ENCODE measurements around the gene DZIP3.
"Not testable (repeated sequence)": the region's sequence is repeated elsewhere in the genome, so short reads cannot be mapped to it uniquely, and the experiment has no call there.

The DZIP3 gene

GRCh38 chr3:108616090-108616489 lies 26.6 kb downstream of the DZIP3 start:
- H3K4me2 ChIP-seq (ENCODE audit: low read length, poor library complexity, severe bottlenecking); H3K9me3 ChIP-seq (ENCODE audit: control insufficient read depth, low read length); H3K4ac ChIP-seq (ENCODE audit: low read depth in 1 of 2, low read length in 2 of 2); H3K27me3 ChIP-seq (ENCODE audit: control insufficient read depth in 1 of 2, insufficient read depth in 1 of 2, low read length in 2 of 2); H3K9ac ChIP-seq (ENCODE audit: low read length); H2BK12ac ChIP-seq (ENCODE audit: low read length in 2 of 2); H3K4me1 ChIP-seq (ENCODE audit: control insufficient read depth, insufficient read depth, low read depth, low read length); H4K91ac ChIP-seq (ENCODE audit: low read length); H3K18ac ChIP-seq (ENCODE audit: low read depth in 1 of 2, low read length in 2 of 2); DNase-seq; H3K23ac ChIP-seq (ENCODE audit: low read length in 2 of 2); H2BK120ac ChIP-seq (ENCODE audit: low read depth, low read length); H2AK5ac ChIP-seq (ENCODE audit: low read length, severe bottlenecking); H2BK5ac ChIP-seq (ENCODE audit: low read depth, low read length, poor library complexity, severe bottlenecking); H3K27ac ChIP-seq (ENCODE audit: low read length, poor library complexity, severe bottlenecking); H2AFZ ChIP-seq (ENCODE audit: low read depth, low read length); H3K14ac ChIP-seq (ENCODE audit: low read length in 2 of 2); H4K8ac ChIP-seq (ENCODE audit: low read length); H3K4me3 ChIP-seq (ENCODE audit: insufficient read depth in 1 of 2, low read depth in 1 of 2, low read length in 2 of 2); H2BK15ac ChIP-seq (ENCODE audit: low read depth, poor library complexity, severe bottlenecking); H3K79me1 ChIP-seq (replicated peaks; ENCODE audit: low read length, poor library complexity, severe bottlenecking): not testable (repeated sequence)
- 100% methylated on average over 2 of the region's 8 CpGs for WGBS
- peaks cover 0 to 17% of the 10 kb centered on the region in 2 experiments for H3K36me3 ChIP-seq (ENCODE audit: control insufficient read depth in 1 of 2, insufficient read depth in 2 of 2, low read depth in 1 of 2, low read length in 2 of 2)

GRCh38 chr3:108620250-108620649 lies 30.7 kb downstream of the DZIP3 start:
- Histone ChIP-seq H3K9ac (ENCODE audit: low read length) (no peak overlapping the region), H3K14ac (ENCODE audit: low read length in 2 of 2) (no peak overlapping the region), H3K4ac (ENCODE audit: low read depth in 1 of 2, low read length in 2 of 2) (no peak overlapping the region), H3K18ac (ENCODE audit: low read depth in 1 of 2, low read length in 2 of 2) (no peak overlapping the region), H3K36me3 (ENCODE audit: control insufficient read depth in 1 of 2, insufficient read depth in 2 of 2, low read depth in 1 of 2, low read length in 2 of 2) (peaks cover 0 to 17% of the 10 kb centered on the region in 2 experiments), H3K9me3 (ENCODE audit: control insufficient read depth, low read length) (no peaks in the 10 kb centered on the region), H3K27ac (ENCODE audit: low read length, poor library complexity, severe bottlenecking) (no peak overlapping the region), H2AFZ (ENCODE audit: low read depth, low read length) (no peak overlapping the region), H3K27me3 (ENCODE audit: control insufficient read depth in 1 of 2, insufficient read depth in 1 of 2, low read length in 2 of 2) (no peaks in the 10 kb centered on the region), H3K4me1 (ENCODE audit: control insufficient read depth, insufficient read depth, low read depth, low read length) (no peaks in the 10 kb centered on the region), H4K91ac (ENCODE audit: low read length) (no peak overlapping the region), H4K8ac (ENCODE audit: low read length) (no peak overlapping the region), H2BK5ac (ENCODE audit: low read depth, low read length, poor library complexity, severe bottlenecking) (no peak overlapping the region), H2BK120ac (ENCODE audit: low read depth, low read length) (no peak overlapping the region), H3K4me3 (ENCODE audit: insufficient read depth in 1 of 2, low read depth in 1 of 2, low read length in 2 of 2) (no peak overlapping the region), H3K23ac (ENCODE audit: low read length in 2 of 2) (no peak overlapping the region), H2BK15ac (ENCODE audit: low read depth, poor library complexity, severe bottlenecking) (no peak overlapping the region), H3K4me2 (ENCODE audit: low read length, poor library complexity, severe bottlenecking) (no peak overlapping the region), H2BK12ac (ENCODE audit: low read length in 2 of 2) (no peak overlapping the region), H2AK5ac (ENCODE audit: low read length, severe bottlenecking) (no peak overlapping the region), H3K79me1 (replicated peaks; ENCODE audit: low read length, poor library complexity, severe bottlenecking) (no peaks in the 10 kb centered on the region)
- 97% methylated on average over 1 of the region's 1 CpG for WGBS
- DNase-seq = no peak

GRCh38 chr3:108623504-108623903 lies 34.0 kb downstream of the DZIP3 start:
- H2BK12ac ChIP-seq (ENCODE audit: low read length in 2 of 2) = no peak overlapping the region
- 87% methylated on average over 3 of the region's 3 CpGs for WGBS
- no peak overlapping the region for H2AK5ac ChIP-seq (ENCODE audit: low read length, severe bottlenecking)
- H4K8ac ChIP-seq (ENCODE audit: low read length) = no peak overlapping the region
- H3K36me3 ChIP-seq (ENCODE audit: control insufficient read depth in 1 of 2, insufficient read depth in 2 of 2, low read depth in 1 of 2, low read length in 2 of 2) = peaks cover 0 to 20% of the 10 kb centered on the region in 2 experiments
- H3K27me3 ChIP-seq (ENCODE audit: control insufficient read depth in 1 of 2, insufficient read depth in 1 of 2, low read length in 2 of 2) = no peaks in the 10 kb centered on the region
- no peak for DNase-seq
- no peaks in the 10 kb centered on the region for H3K9me3 ChIP-seq (ENCODE audit: control insufficient read depth, low read length)
- no peak overlapping the region for H4K91ac ChIP-seq (ENCODE audit: low read length)
- no peak overlapping the region for H3K4me2 ChIP-seq (ENCODE audit: low read length, poor library complexity, severe bottlenecking)
- no peak overlapping the region for H3K4ac ChIP-seq (ENCODE audit: low read depth in 1 of 2, low read length in 2 of 2)
- H2BK15ac ChIP-seq (ENCODE audit: low read depth, poor library complexity, severe bottlenecking) = no peak overlapping the region
- no peak overlapping the region for H2AFZ ChIP-seq (ENCODE audit: low read depth, low read length)
- no peak overlapping the region for H2BK120ac ChIP-seq (ENCODE audit: low read depth, low read length)
- H3K4me1 ChIP-seq (ENCODE audit: control insufficient read depth, insufficient read depth, low read depth, low read length) = no peaks in the 10 kb centered on the region
- H3K4me3 ChIP-seq (ENCODE audit: insufficient read depth in 1 of 2, low read depth in 1 of 2, low read length in 2 of 2) = no peak overlapping the region
- H3K23ac ChIP-seq (ENCODE audit: low read length in 2 of 2) = no peak overlapping the region
- H3K27ac ChIP-seq (ENCODE audit: low read length, poor library complexity, severe bottlenecking) = no peak overlapping the region
- no peaks in the 10 kb centered on the region for H3K79me1 ChIP-seq (replicated peaks; ENCODE audit: low read length, poor library complexity, severe bottlenecking)
- no peak overlapping the region for H3K18ac ChIP-seq (ENCODE audit: low read depth in 1 of 2, low read length in 2 of 2)
- no peak overlapping the region for H2BK5ac ChIP-seq (ENCODE audit: low read depth, low read length, poor library complexity, severe bottlenecking)
- no peak overlapping the region for H3K14ac ChIP-seq (ENCODE audit: low read length in 2 of 2)
- H3K9ac ChIP-seq (ENCODE audit: low read length) = no peak overlapping the region

GRCh38 chr3:108629974-108630373 lies 40.5 kb downstream of the DZIP3 start:
- Histone ChIP-seq H3K18ac (ENCODE audit: low read depth in 1 of 2, low read length in 2 of 2) (no peak overlapping the region), H2AK5ac (ENCODE audit: low read length, severe bottlenecking) (no peak overlapping the region), H2BK5ac (ENCODE audit: low read depth, low read length, poor library complexity, severe bottlenecking) (no peak overlapping the region), H3K4me2 (ENCODE audit: low read length, poor library complexity, severe bottlenecking) (no peak overlapping the region), H3K4ac (ENCODE audit: low read depth in 1 of 2, low read length in 2 of 2) (no peak overlapping the region), H2BK12ac (ENCODE audit: low read length in 2 of 2) (no peak overlapping the region), H3K9me3 (ENCODE audit: control insufficient read depth, low read length) (no peaks in the 10 kb centered on the region), H4K91ac (ENCODE audit: low read length) (no peak overlapping the region), H3K14ac (ENCODE audit: low read length in 2 of 2) (no peak overlapping the region), H3K23ac (ENCODE audit: low read length in 2 of 2) (no peak overlapping the region), H3K27me3 (ENCODE audit: control insufficient read depth in 1 of 2, insufficient read depth in 1 of 2, low read length in 2 of 2) (no peaks in the 10 kb centered on the region), H3K79me1 (replicated peaks; ENCODE audit: low read length, poor library complexity, severe bottlenecking) (no peaks in the 10 kb centered on the region), H3K4me1 (ENCODE audit: control insufficient read depth, insufficient read depth, low read depth, low read length) (no peaks in the 10 kb centered on the region), H4K8ac (ENCODE audit: low read length) (no peak overlapping the region), H3K27ac (ENCODE audit: low read length, poor library complexity, severe bottlenecking) (no peak overlapping the region), H2AFZ (ENCODE audit: low read depth, low read length) (no peak overlapping the region), H3K9ac (ENCODE audit: low read length) (no peak overlapping the region), H3K36me3 (ENCODE audit: control insufficient read depth in 1 of 2, insufficient read depth in 2 of 2, low read depth in 1 of 2, low read length in 2 of 2) (peaks cover 0 to 6% of the 10 kb centered on the region in 2 experiments), H2BK15ac (ENCODE audit: low read depth, poor library complexity, severe bottlenecking) (no peak overlapping the region), H3K4me3 (ENCODE audit: insufficient read depth in 1 of 2, low read depth in 1 of 2, low read length in 2 of 2) (no peak overlapping the region), H2BK120ac (ENCODE audit: low read depth, low read length) (no peak overlapping the region)
- no CpG with 5 or more reads among the region's 1 CpG for WGBS
- no peak for DNase-seq
